Heart left ventricle (tissue), 16 donors: ENCODE results near the gene HEPN1. TPM values are rescaled to one million over a fixed set of nuclear protein-coding genes. Genes with fewer than 3 reads are reported as not detected.

Source experiments
- ATAC-seq, 4 donors: fragments of 200-7000 bp; cut with Tn5 transposase; one replicate each; pipeline ENCODE4 v1.9.1; 2020 to 2022; ENCODE audit warnings: moderate library complexity in 4 of 4, mild to moderate bottlenecking in 3 of 4, moderate number of reproducible peaks in 1 of 4
- DNase-seq, 5 donors: peaks; one replicate each; pipeline ENCODE4 v3.0.0-alpha.2; 2020
- H3K27ac ChIP-seq, 12 donors: fragments of 200-600 bp; sonication (generic) in 4 of 12; one replicate each; pipeline versions ENCODE4 v1.5.0 to v1.8.0; 2016 to 2022; ENCODE audit warnings: mild to moderate bottlenecking in 2 of 12
- H3K27me3 ChIP-seq, 9 donors: fragments of 200-600 bp; sonication (generic) in 2 of 9; one replicate each; pipeline versions ENCODE4 v1.5.1 to v1.8.0; 2016 to 2022; ENCODE audit warnings: mild to moderate bottlenecking in 3 of 9
- H3K36me3 ChIP-seq, 9 donors: fragments of 200-600 bp; sonication (generic) in 2 of 9; one replicate each; pipeline versions ENCODE4 v1.5.0 to v1.8.0; 2018 to 2022; ENCODE audit warnings: mild to moderate bottlenecking in 2 of 9
- H3K4me1 ChIP-seq, 12 donors: fragments of 200-600 bp; sonication (generic) in 4 of 12; one replicate each; pipeline versions ENCODE4 v1.5.0 to v1.8.0; 2016 to 2022; ENCODE audit warnings: mild to moderate bottlenecking in 3 of 12
- H3K4me3 ChIP-seq, 12 donors: fragments of 200-600 bp; sonication (generic) in 4 of 12; one replicate each; pipeline versions ENCODE4 v1.5.0 to v1.8.0; 2017 to 2022; ENCODE audit warnings: mild to moderate bottlenecking in 9 of 12, moderate library complexity in 4 of 12
- H3K9me3 ChIP-seq, 12 donors: fragments of 200-600 bp; sonication (generic) in 4 of 12; one replicate each; pipeline versions ENCODE4 v1.5.0 to v1.8.0; 2016 to 2022; ENCODE audit warnings: mild to moderate bottlenecking in 1 of 12
- CTCF ChIP-seq, 12 donors: fragments of 200-600 bp; sonication (generic) in 4 of 12; IDR thresholded peaks; one replicate each; pipeline versions ENCODE4 v1.5.0 to v1.8.0; 2018 to 2022; ENCODE audit warnings: antibody characterized with exemption in 12 of 12, mild to moderate bottlenecking in 5 of 12
- POLR2A ChIP-seq, 2 donors: fragments of 450-650 bp; IDR thresholded peaks; one replicate each; pipeline ENCODE4 v1.6.1; 2017; ENCODE audit warnings: antibody characterized with exemption in 2 of 2, mild to moderate bottlenecking in 2 of 2, moderate library complexity in 2 of 2
- WGBS, 4 donors: extraction: QIAGEN DNeasy Blood & Tissue Kit in 2 of 4; methylation state at CpG; one replicate each; pipeline versions ENCODE4 v1.1.5 to v1.1.7; 2013 to 2018; 5-methylcytosine and 5-hydroxymethylcytosine counted together
- intact Hi-C, 10 donors: fragments of 100-400 bp; cut with DNase I; formaldehyde crosslinking; loops; one replicate each; pipeline versions ENCODE4 v1.11.1 to v1.14.2; 2022
- polyA plus RNA-seq, 2 donors: library from polyadenylated mRNA; stranded (reverse); fragments of 200-250 nt; gene quantifications; one replicate each; pipeline ENCODE4 v1.2.3, GENCODE V29; 2013
- total RNA-seq, 9 donors: library from RNA; depleted of rRNA in 2 of 9; stranded (reverse); fragments of >200 nt in 2 of 9; fragmentation: NEBNext Ultra II Directional in 3 of 9; extraction: Animal tissue kit (Norgen Biotek cat#: 25700) in 3 of 9; gene quantifications; one replicate each; pipeline versions ENCODE4 v1.1.0 to v1.2.4, GENCODE V29; 2016 to 2023
- donor health status: ischemic (EF 13 %, LVEDD 7.1; RV severe dilation, severe dysfunction).
- donor health status: healthy with polysubstance abuse.
- donor health status: DM: no; HTN: yes; CAD: no.
- donor health status: DM: no; HTN: no; CAD: no.
- donor health status: ischemic (EF 25% LVEDD 6.9; RV normal size, moderate dysfunction).
- donor health status: ischemic (EF 25% LVEDD 5.7; RV mildly dilated, moderate dysfunction).
- donor health status: healthy.
- donor health status: DM: yes; HTN: yes; CAD: no.
- donor health status: ischemic (EF 35%, LVEDD 5.7; RV mildly dilated, moderate dysfunction).
- donor health status: nonischemic (EF 11% LVEDD 7.7; RV severe dilation, severe dysfunction).
- donor health status: DM: yes; HTN: yes; CAD: no.
- donor health status: PGD.
- donor health status: ischemic (EF 29% LVEDD 5.4; RV normal size, mild dysfunction).
- donor health status: nonischemic (EF 23%, LVEDD 6.1; RV moderate dilation, normal function).

HEPN1 gene
- total and polyA plus RNA-seq, 11 donors, result not detected

GRCh38 chr11:124951341-124951740 lies 32.3 kb downstream of the HEPN1 start:
- WGBS, 4 donors, result 80 to 89% (median 87%) methylated on average over 3 of the region's 3 CpGs
- no peak for TF ChIP-seq POLR2A (IDR thresholded peaks at IDR 0.05)
- no peak for TF ChIP-seq CTCF (IDR thresholded peaks at IDR 0.05)
- H3K27ac ChIP-seq, result peak overlapping the region in 1 of 12 donors; percentile 40

GRCh38 chr11:124953753-124954589 lies 34.9 kb downstream of the HEPN1 start, which contains the start of gene CCDC15:
TSS of gene CCDC15 (plus strand) at chr11:124954202. CDS start at chr11:124954733, 531 bp downstream.
- Histone ChIP-seq H3K27me3 (no peaks in the 10 kb centered on the region), H3K9me3 (peaks cover 0 to 7% (median 0%) of the 10 kb centered on the region in 12 donors), H3K36me3 (no peaks in the 10 kb centered on the region), H3K4me3 (peak within 1 kb of the TSS; percentile 48 to 84 (median 74)), H3K27ac (peak within 1 kb of the TSS in 11 of 12 donors; percentile 63 to 90 (median 85)), H3K4me1 (peaks cover 0 to 15% (median 8%) of the 10 kb centered on the region in 12 donors)
- intact Hi-C loops, result loop anchor here in 9 of 10 donors (2.0 to 10.0 kb wide), 12 partner anchors 77 to 921 kb away; partner anchors contain the start of gene TMEM218 (in 4 of the 9)
- ATAC-seq (peak; percentile 100), DNase-seq (peak; percentile 98 to 99 (median 98))
- TF ChIP-seq CTCF (IDR thresholded peaks at IDR 0.05) (no peak), POLR2A (IDR thresholded peaks at IDR 0.05) (peak in 1 of 2 donors; percentile 78)
- 0 to 1% (median 0%) methylated on average over 44 to 54 of the region's 54 CpGs for WGBS, 4 donors

More at GRCh38 chr11:124951341-124951740, 32.3 kb downstream of the HEPN1 start:
- peaks cover 0 to 15% (median 8%) of the 10 kb centered on the region in 12 donors for H3K4me1 ChIP-seq
- no peaks in the 10 kb centered on the region for H3K27me3 ChIP-seq
- no peak for DNase-seq
- peaks cover 0 to 20% (median 0%) of the 10 kb centered on the region in 12 donors for H3K9me3 ChIP-seq
- no peaks in the 10 kb centered on the region for H3K36me3 ChIP-seq
- H3K4me3 ChIP-seq, result no peak overlapping the region
- ATAC-seq, result no peak
- intact Hi-C loops, result loop anchor here in 8 of 10 donors (5.0 to 10.0 kb wide), 10 partner anchors 74 to 923 kb away; partner anchors contain the start of gene TMEM218 (in 4 of the 8)

GRCh38 chr11:124954590-124954955 lies 35.5 kb downstream of the HEPN1 start:
- H3K27me3 ChIP-seq, result no peaks in the 10 kb centered on the region
- H3K4me1 ChIP-seq, result peaks cover 0 to 15% (median 8%) of the 10 kb centered on the region in 12 donors
- peak overlapping the region in 11 of 12 donors; percentile 48 to 84 (median 75) for H3K4me3 ChIP-seq
- WGBS, 4 donors, result 34 to 50% (median 39%) methylated on average over 6 of the region's 6 CpGs
- no peaks in the 10 kb centered on the region for H3K36me3 ChIP-seq
- H3K9me3 ChIP-seq, result peaks cover 0 to under 1% (median 0%) of the 10 kb centered on the region in 12 donors
- peak overlapping the region in 9 of 12 donors; percentile 63 to 90 (median 86) for H3K27ac ChIP-seq
- ATAC-seq, result no peak
- no peak for DNase-seq
- TF ChIP-seq CTCF (IDR thresholded peaks at IDR 0.05), result no peak
- TF ChIP-seq POLR2A (IDR thresholded peaks at IDR 0.05), result no peak
- intact Hi-C loops, result loop anchor here in 8 of 10 donors (5.0 to 10.0 kb wide), 10 partner anchors 77 to 920 kb away; partner anchors contain the start of gene TMEM218 (in 4 of the 8)

- intact Hi-C loops, result loop anchor here in 7 of 10 donors (5.0 to 10.0 kb wide), 9 partner anchors 80 to 920 kb away; partner anchors contain the start of gene TMEM218 (in 3 of the 7)
- no peak for DNase-seq
- peaks cover 0 to 15% (median 8%) of the 10 kb centered on the region in 12 donors for H3K4me1 ChIP-seq
- peak overlapping the region in 1 of 12 donors; percentile 75 for H3K4me3 ChIP-seq
- TF ChIP-seq CTCF (IDR thresholded peaks at IDR 0.05) (no peak), POLR2A (IDR thresholded peaks at IDR 0.05) (no peak)
- no peaks in the 10 kb centered on the region for H3K9me3 ChIP-seq
- H3K27ac ChIP-seq, result no peak overlapping the region
- ATAC-seq, result no peak
- H3K36me3 ChIP-seq, result no peaks in the 10 kb centered on the region
- no peaks in the 10 kb centered on the region for H3K27me3 ChIP-seq
Observed at GRCh38 chr11:124955035-124955434, 36.0 kb downstream of the HEPN1 start.
